ENCODE data around the gene BMP2.

The BMP2 gene

GRCh38 chr20:6767536-6768227, at the start of gene BMP2:
Gene BMP2 (plus strand): TSS chr20:6767686. CDS start chr20:6770127, 2,441 bp downstream.
- DNase-seq (ENCODE audit: low read depth in 2 of 2), result no peak

GRCh38 chr20:6718662-6719368, 48.7 kb upstream of the BMP2 start:
- no peak for DNase-seq (ENCODE audit: low read depth in 2 of 2)

GRCh38 chr20:6719369-6719721, 48.1 kb upstream of the BMP2 start:
- DNase-seq (ENCODE audit: low read depth in 2 of 2), result no peak

GRCh38 chr20:6726761-6727160, 40.7 kb upstream of the BMP2 start:
- DNase-seq (ENCODE audit: low read depth in 2 of 2), result no peak

- no peak for DNase-seq (ENCODE audit: low read depth in 2 of 2)
Observed at GRCh38 chr20:6730672-6731328, 36.7 kb upstream of the BMP2 start.

GRCh38 chr20:6732001-6732447, 35.5 kb upstream of the BMP2 start:
- DNase-seq (ENCODE audit: low read depth in 2 of 2), result no peak

GRCh38 chr20:6732851-6733250, 34.6 kb upstream of the BMP2 start:
- no peak for DNase-seq (ENCODE audit: low read depth in 2 of 2)

GRCh38 chr20:6733965-6734364, 33.5 kb upstream of the BMP2 start:
- DNase-seq (ENCODE audit: low read depth in 2 of 2), result no peak

GRCh38 chr20:6735942-6736845, 31.3 kb upstream of the BMP2 start:
- no peak for DNase-seq (ENCODE audit: low read depth in 2 of 2)

- no peak for DNase-seq (ENCODE audit: low read depth in 2 of 2)
Observed at GRCh38 chr20:6739406-6739805, 28.1 kb upstream of the BMP2 start.

- no peak for DNase-seq (ENCODE audit: low read depth in 2 of 2)
Observed at GRCh38 chr20:6740096-6740495, 27.4 kb upstream of the BMP2 start.

- DNase-seq (ENCODE audit: low read depth in 2 of 2), result no peak
Observed at GRCh38 chr20:6744180-6744579, 23.3 kb upstream of the BMP2 start.

- DNase-seq (ENCODE audit: low read depth in 2 of 2), result no peak
Observed at GRCh38 chr20:6744805-6745204, 22.7 kb upstream of the BMP2 start.

- DNase-seq (ENCODE audit: low read depth in 2 of 2), result no peak
Observed at GRCh38 chr20:6746901-6747609, 20.4 kb upstream of the BMP2 start.

- no peak for DNase-seq (ENCODE audit: low read depth in 2 of 2)
Observed at GRCh38 chr20:6750438-6750837, 17.0 kb upstream of the BMP2 start.

GRCh38 chr20:6756693-6757595, 10.5 kb upstream of the BMP2 start:
- no peak for DNase-seq (ENCODE audit: low read depth in 2 of 2)

GRCh38 chr20:6764619-6765018, 2.9 kb upstream of the BMP2 start:
- DNase-seq (ENCODE audit: low read depth in 2 of 2), result no peak

GRCh38 chr20:6765469-6766058, 1.9 kb upstream of the BMP2 start:
- DNase-seq (ENCODE audit: low read depth in 2 of 2), result peak in 1 of 2 experiments; percentile 34

GRCh38 chr20:6766433-6766832, 1.1 kb upstream of the BMP2 start:
- DNase-seq (ENCODE audit: low read depth in 2 of 2), result no peak

- no peak for DNase-seq (ENCODE audit: low read depth in 2 of 2)
Observed at GRCh38 chr20:6767126-6767535, 355 bp upstream of the BMP2 start.
